HFFc6 (cell line): ENCODE data around the gene PPP1CA. TPM values are rescaled to one million over a fixed set of nuclear protein-coding genes. Genes with fewer than 3 reads are reported as not detected.

Source experiments
- DNase-seq: peaks from one replicate; pipeline ENCODE4 v3.0.0-alpha.2; 2018
- H3K27ac Mint-ChIP-seq: 2 replicates; pipeline ENCODE4 v1.8.0; 2020; ENCODE audit warnings: mild to moderate bottlenecking, mixed read lengths
- H3K27me3 Mint-ChIP-seq: 2 replicates; pipeline ENCODE4 v1.8.0; 2021; ENCODE audit warnings: mild to moderate bottlenecking, moderate library complexity, mixed read lengths; ENCODE audit not compliant: insufficient read depth
- H3K36me3 Mint-ChIP-seq: 2 replicates; pipeline ENCODE4 v1.8.0; 2021; ENCODE audit warnings: low read depth, mixed read lengths
- H3K4me1 Mint-ChIP-seq: 2 replicates; pipeline ENCODE4 v1.8.0; 2020; ENCODE audit warnings: low read depth, mixed read lengths
- H3K4me3 Mint-ChIP-seq: 2 replicates; pipeline ENCODE4 v1.8.0; 2020; ENCODE audit warnings: mild to moderate bottlenecking, moderate library complexity, mixed read lengths
- H3K9me3 Mint-ChIP-seq: 2 replicates; pipeline ENCODE4 v1.8.0; 2020; ENCODE audit warnings: mild to moderate bottlenecking, mixed read lengths
- total RNA-seq, 6 experiments: library from RNA; stranded (reverse); fragmentation: NEBNext Ultra II Directional; extraction: Animal tissue kit (Norgen Biotek cat#: 25700); gene quantifications; 2 replicates in 1 of 6; 3 replicates in 5 of 6; pipeline ENCODE4 v1.2.3, GENCODE V29; 2021
- TF ChIP-seq, protein P1 (sequence below): fragments of 200-600 bp; sonication (generic); IDR thresholded peaks from 2 replicates; pipeline ENCODE4 v1.5.0; 2021; ENCODE audit warnings: antibody characterized with exemption, mild to moderate bottlenecking

Gene PPP1CA
- total RNA-seq, 6 experiments from 2014 or later = 162 to 191 (median 180) TPM

DNA sequence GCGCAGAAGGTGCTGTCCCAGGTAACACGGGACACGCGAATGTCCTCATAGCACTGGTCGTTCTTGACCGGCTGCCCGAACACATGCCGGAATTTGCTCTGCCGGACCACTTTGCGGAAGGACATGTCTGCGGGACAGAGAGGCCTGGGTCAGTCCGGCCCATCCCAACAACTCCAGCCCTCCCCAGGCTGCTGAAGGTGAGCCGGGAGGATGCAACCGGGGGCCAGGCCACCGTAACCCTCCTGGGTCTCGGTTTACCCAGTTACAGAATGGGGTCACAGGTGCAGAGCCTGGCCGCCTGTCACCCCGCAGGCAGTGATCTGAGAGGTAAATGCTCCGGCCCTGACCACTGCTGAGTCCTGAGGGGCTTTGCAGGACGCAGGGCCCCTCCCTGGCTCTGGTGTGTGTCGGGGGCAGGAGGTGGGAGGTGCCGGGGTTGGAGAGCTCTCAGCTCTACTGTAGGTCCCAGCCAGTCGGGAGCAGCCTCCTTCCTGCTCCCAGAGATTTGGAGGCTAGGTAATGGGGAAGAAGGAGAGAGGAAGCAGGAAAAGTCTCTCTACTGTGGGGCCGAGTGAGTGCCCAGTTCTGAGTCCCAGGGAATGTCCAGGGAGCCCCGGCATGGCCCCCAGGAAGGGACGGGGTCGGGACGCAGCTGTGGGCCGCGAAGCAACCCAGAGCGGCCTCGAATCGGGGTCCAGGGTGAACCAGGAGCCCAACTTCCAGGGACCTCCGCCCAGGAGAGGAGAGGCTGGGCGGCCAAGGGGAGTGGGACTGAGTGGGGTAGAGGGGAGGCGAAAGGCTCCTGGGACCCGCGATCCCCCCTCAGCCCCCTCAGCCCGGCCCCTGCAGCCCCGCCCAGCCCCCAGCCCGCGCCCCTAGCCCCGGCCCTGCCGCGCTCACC, 41.1 kb upstream of the PPP1CA start:
- peaks cover 10% of the 10 kb centered on the region; the same call in 1 of the 2 replicates for H3K4me1 Mint-ChIP-seq
- H3K9me3 Mint-ChIP-seq = no peaks in the 10 kb centered on the region
- peak overlapping the region; percentile 91 for H3K4me3 Mint-ChIP-seq
- TF ChIP-seq, protein P1, sequence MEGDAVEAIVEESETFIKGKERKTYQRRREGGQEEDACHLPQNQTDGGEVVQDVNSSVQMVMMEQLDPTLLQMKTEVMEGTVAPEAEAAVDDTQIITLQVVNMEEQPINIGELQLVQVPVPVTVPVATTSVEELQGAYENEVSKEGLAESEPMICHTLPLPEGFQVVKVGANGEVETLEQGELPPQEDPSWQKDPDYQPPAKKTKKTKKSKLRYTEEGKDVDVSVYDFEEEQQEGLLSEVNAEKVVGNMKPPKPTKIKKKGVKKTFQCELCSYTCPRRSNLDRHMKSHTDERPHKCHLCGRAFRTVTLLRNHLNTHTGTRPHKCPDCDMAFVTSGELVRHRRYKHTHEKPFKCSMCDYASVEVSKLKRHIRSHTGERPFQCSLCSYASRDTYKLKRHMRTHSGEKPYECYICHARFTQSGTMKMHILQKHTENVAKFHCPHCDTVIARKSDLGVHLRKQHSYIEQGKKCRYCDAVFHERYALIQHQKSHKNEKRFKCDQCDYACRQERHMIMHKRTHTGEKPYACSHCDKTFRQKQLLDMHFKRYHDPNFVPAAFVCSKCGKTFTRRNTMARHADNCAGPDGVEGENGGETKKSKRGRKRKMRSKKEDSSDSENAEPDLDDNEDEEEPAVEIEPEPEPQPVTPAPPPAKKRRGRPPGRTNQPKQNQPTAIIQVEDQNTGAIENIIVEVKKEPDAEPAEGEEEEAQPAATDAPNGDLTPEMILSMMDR = no peak
- peaks cover 7% of the 10 kb centered on the region; the same call in 1 of the 2 replicates for H3K27me3 Mint-ChIP-seq
- H3K36me3 Mint-ChIP-seq = no peaks in the 10 kb centered on the region; the same call in 1 of the 2 replicates
- no peak for DNase-seq
- peak overlapping the region; percentile 76 for H3K27ac Mint-ChIP-seq

DNA sequence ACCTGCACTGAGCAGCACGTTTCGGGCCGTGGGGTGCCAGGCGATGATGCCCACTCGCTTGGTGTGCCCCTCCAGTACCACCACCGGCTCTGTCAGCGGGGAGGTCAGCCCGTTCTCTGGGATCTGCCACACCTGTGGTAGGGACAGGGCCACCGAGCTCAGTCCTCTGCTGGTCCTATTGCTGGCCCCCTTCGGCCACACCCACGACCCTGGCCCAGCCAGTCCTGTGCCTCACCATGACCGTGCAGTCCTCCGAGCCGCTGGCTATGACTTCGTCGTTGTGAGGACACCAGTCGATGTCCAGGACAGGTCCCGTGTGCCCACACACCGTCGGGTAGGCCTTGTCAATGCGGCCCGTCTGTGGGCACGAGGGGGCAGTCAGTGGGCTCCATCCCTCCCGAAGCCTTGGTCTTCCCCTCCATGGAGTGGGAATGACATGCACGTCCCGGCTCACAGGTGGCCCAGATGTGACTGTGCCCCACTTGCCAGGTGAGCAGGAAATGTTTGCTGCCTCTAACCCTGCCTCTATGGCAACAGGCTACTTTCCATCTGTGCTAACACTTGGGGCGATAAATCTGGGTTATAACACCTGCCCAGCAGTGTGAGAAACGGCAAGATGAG, 40.2 kb upstream of the PPP1CA start:
- H3K36me3 Mint-ChIP-seq = no peaks in the 10 kb centered on the region; the same call in 1 of the 2 replicates
- DNase-seq = no peak
- H3K9me3 Mint-ChIP-seq = no peaks in the 10 kb centered on the region
- TF ChIP-seq, protein P1 = no peak
- peaks cover 10% of the 10 kb centered on the region; the same call in 1 of the 2 replicates for H3K4me1 Mint-ChIP-seq
- peak overlapping the region; percentile 91 for H3K4me3 Mint-ChIP-seq
- H3K27ac Mint-ChIP-seq = peak overlapping the region; percentile 46; the same call in 1 of the 2 replicates
- peaks cover 7% of the 10 kb centered on the region; the same call in 1 of the 2 replicates for H3K27me3 Mint-ChIP-seq

DNA sequence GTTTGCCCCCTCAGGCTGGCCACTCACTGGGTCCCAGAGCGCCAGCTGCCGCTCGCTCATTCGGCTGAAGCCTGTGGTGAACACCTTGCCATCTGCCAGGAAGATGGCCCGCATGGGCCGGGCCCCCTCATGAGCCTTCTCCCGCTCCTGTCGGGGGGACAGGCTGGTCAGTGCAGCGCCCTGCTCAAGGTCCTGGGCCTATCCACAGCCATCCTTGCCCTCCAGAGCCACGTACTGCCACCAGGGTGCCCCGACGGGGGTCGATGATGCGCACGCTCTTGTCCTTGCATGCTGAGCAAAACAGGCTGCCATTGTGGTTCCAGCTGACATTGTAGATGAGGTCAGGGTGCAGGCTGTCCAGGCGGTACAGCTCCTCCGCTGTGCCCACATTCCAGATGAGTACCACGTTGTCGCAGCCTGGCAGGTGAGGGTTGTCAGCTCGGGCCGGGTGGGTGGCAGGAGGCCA, 39.5 kb upstream of the PPP1CA start:
- H3K4me1 Mint-ChIP-seq = peaks cover 10% of the 10 kb centered on the region; the same call in 1 of the 2 replicates
- H3K4me3 Mint-ChIP-seq = 0 out of 2 replicates have a peak overlapping the region, but pooled peaks have one; percentile 30
- peaks cover 7% of the 10 kb centered on the region; the same call in 1 of the 2 replicates for H3K27me3 Mint-ChIP-seq
- TF ChIP-seq, protein P1 = no peak
- no peaks in the 10 kb centered on the region; the same call in 1 of the 2 replicates for H3K36me3 Mint-ChIP-seq
- DNase-seq = no peak
- no peak overlapping the region for H3K27ac Mint-ChIP-seq
- no peaks in the 10 kb centered on the region for H3K9me3 Mint-ChIP-seq

DNA sequence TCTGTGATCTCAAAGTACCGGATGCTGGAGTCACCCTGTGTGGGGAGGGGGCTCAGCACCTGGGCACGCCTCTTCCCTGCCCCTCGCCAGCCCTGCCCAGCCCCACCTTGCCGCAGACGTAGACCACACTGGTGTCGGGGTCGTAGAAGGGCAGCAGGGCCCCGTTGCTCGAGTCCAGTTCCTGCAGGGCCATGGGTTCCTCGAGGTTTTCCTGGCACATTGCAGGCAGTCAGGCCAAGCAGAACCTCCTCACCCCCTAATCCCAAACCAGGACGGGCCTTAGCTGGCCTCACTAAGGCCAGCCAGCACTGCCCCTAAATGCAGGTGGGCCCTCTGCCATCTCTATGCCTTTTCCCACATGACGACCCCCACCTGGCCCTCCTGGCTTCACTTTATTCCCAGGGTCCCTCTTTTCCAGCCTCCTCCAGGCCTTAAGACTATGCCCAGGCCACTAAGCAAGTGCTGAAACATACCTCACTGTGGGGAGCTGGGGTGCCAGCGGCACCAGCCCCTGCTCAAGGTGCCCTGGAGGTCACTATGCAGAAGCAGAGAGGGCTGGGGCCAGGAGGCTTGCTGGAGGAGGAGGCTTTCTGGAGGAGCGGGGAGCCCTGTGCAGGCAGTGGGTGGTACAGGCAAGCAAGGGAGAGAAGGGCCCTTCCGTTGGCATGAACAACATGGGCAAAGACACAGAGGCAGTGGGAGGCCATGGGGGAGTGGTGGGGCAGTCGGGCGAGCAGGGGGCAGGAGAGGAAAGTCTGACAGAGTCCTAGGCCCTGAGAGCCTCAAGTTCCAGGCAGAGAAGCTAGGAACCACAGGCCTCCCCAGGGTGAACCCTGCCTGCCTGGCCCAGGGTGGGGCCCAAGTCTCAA, 38.8 kb upstream of the PPP1CA start:
- Mint-ChIP-seq H3K4me3 (no peak overlapping the region), H3K27ac (no peak overlapping the region), H3K9me3 (no peaks in the 10 kb centered on the region), H3K27me3 (peaks cover 8% of the 10 kb centered on the region; the same call in 1 of the 2 replicates), H3K36me3 (no peaks in the 10 kb centered on the region; the same call in 1 of the 2 replicates), H3K4me1 (peaks cover 10% of the 10 kb centered on the region; the same call in 1 of the 2 replicates)
- no peak for DNase-seq
- TF ChIP-seq, protein P1 = no peak
